Activated T-cell treated with anti-CD3 and anti-CD28 coated beads, Interleukin-2, amount 50 U/mL, for 72 hours (primary cell): ENCODE results near the gene IL1RAP. TPM values are rescaled to one million over a fixed set of nuclear protein-coding genes. Genes with fewer than 3 reads are reported as not detected.

ENCODE experiments used
- total RNA-seq, 2 donors: library from RNA; stranded (reverse); gene quantifications; one replicate each; pipeline ENCODE4 v1.2.3, GENCODE V29; 2022

IL1RAP gene
- total RNA-seq, 2 donors from 2014 or later, result 14.1 to 20.3 TPM

Other genes starting within 250 kb of the IL1RAP start
- gene CLDN1, start 191.6 kb upstream of the IL1RAP start, total RNA-seq, result 10 to 100 TPM in 1 of 2 donors, 1 to 10 TPM in 1; 1.6 to 12.3 TPM
- gene CLDN16, start 125.9 kb upstream of the IL1RAP start, total RNA-seq, result under 1 TPM in 1 of 2 donors, not detected in 1; 0.29 TPM
- gene TMEM207, start 64.2 kb upstream of the IL1RAP start, total RNA-seq, result not detected